Activated T-cell treated with anti-CD3 and anti-CD28 coated beads, Interleukin-2, amount 50 U/mL, for 48 hours (primary cell): ENCODE measurements around the gene CENPS.
A peak's percentile ranks its signal among the peaks of the same experiment; 100 is the strongest.
"Not testable (repeated sequence)": the region's sequence is repeated elsewhere in the genome, so short reads cannot be mapped to it uniquely, and the experiment has no call there.

Experiments
- DNase-seq, 2 experiments: peaks; one replicate each; pipeline ENCODE4 v3.0.0-alpha.2; 2020

The CENPS gene

GRCh38 chr1:10430216-10431069, at the start of gene CENPS:
TSS of gene CENPS (plus strand) at chr1:10430433. CDS start at chr1:10430518, 85 bp downstream.
- DNase-seq = peak; percentile 95 to 96

GRCh38 chr1:10380594-10381275, 49.5 kb upstream of the CENPS start:
- DNase-seq = no peak

- DNase-seq = no peak
These were observed 46.6 kb upstream of the CENPS start for GRCh38 chr1:10383630-10384029.

- no peak for DNase-seq
These were observed 46.0 kb upstream of the CENPS start for GRCh38 chr1:10384219-10384618.

- no peak for DNase-seq
These were observed 43.2 kb upstream of the CENPS start for GRCh38 chr1:10386761-10387676.

GRCh38 chr1:10387677-10388386, 42.4 kb upstream of the CENPS start:
- no peak for DNase-seq

- no peak for DNase-seq
These were observed 41.9 kb upstream of the CENPS start for GRCh38 chr1:10388387-10388715.

GRCh38 chr1:10389271-10389973, 40.8 kb upstream of the CENPS start:
- no peak for DNase-seq

- DNase-seq = no peak
These were observed 33.4 kb upstream of the CENPS start for GRCh38 chr1:10396870-10397269.

GRCh38 chr1:10398278-10398733, 31.9 kb upstream of the CENPS start:
- no peak for DNase-seq

- peak; percentile 99 for DNase-seq
These were observed 31.3 kb upstream of the CENPS start, which contains the start of gene PGD for GRCh38 chr1:10398734-10399443. TSS of gene PGD (plus strand) at chr1:10399064. CDS start at chr1:10399118, 54 bp downstream.

GRCh38 chr1:10399444-10399941, 30.7 kb upstream of the CENPS start:
- DNase-seq = no peak

- peak in 1 of 2 experiments; percentile 22 for DNase-seq
These were observed 30.2 kb upstream of the CENPS start for GRCh38 chr1:10400013-10400412.

GRCh38 chr1:10401281-10401680, 29.0 kb upstream of the CENPS start:
- no peak for DNase-seq

GRCh38 chr1:10402729-10403274, 27.4 kb upstream of the CENPS start:
- no peak for DNase-seq

- no peak for DNase-seq
These were observed 23.0 kb upstream of the CENPS start for GRCh38 chr1:10407201-10407600.

GRCh38 chr1:10415211-10415930, 14.9 kb upstream of the CENPS start:
- DNase-seq = no peak

GRCh38 chr1:10415967-10416366, 14.3 kb upstream of the CENPS start:
- not testable (repeated sequence) for DNase-seq

- DNase-seq = not testable (repeated sequence)
These were observed 11.5 kb upstream of the CENPS start for GRCh38 chr1:10418741-10419140.

GRCh38 chr1:10419351-10419750, 10.9 kb upstream of the CENPS start:
- no peak for DNase-seq
